ENCODE measurements around the gene PNMA6E.

The PNMA6E gene

DNA sequence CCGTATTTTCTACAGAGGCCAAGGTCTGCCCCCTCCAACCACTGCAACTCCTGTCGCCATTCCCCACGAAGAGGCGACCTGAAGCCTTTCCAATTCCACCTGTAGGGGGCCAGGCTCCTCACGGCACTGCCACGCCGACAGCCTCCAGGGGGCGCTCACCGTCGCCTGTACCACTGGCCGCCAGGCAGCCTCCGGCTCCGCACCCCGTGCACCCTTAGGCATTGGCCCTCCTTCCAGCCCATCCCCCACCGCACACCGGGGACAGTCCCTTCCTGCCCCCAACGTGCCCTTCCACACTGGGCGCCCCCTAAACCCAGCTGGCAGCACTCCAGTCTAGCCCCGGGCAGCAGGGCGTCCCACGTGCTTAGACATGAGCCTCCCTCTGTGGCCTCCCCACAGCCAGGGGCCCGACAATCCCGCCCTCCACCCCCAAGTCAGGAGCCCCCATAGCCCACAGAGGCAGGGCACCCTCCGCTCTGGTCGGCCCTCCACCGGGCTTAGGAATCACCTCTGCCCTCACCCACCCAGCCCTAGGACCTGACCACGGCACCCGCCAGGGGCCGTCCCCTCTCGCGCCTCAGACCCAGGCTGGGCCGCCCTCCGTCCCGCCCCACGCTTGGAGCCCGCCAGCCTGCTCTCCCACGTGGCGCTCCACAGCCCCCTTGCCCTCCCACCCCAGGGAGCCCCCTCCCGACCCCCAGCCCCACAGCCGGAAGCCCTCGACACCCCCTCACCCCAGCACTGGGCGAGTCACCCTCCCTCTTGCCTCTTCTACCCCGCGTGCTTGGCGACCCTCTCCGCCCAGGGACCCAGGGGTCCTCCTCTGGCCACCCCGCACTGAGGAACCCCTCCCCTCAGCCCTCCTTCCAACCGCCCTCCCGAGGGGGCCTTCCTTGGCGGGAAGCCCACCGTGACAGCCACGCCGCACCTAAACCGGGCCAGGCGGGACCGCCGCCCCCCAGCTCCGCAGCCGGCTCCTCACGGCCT, 711 bp downstream of the PNMA6E start:
- H3K36me3 Mint-ChIP-seq (ENCODE audit: low read depth), result no peaks in the 10 kb centered on the region
- peaks cover 7% of the 10 kb centered on the region for H3K27me3 Mint-ChIP-seq (ENCODE audit: low read depth)
- no peaks in the 10 kb centered on the region for H3K4me1 Mint-ChIP-seq
- TF ChIP-seq, protein P1, sequence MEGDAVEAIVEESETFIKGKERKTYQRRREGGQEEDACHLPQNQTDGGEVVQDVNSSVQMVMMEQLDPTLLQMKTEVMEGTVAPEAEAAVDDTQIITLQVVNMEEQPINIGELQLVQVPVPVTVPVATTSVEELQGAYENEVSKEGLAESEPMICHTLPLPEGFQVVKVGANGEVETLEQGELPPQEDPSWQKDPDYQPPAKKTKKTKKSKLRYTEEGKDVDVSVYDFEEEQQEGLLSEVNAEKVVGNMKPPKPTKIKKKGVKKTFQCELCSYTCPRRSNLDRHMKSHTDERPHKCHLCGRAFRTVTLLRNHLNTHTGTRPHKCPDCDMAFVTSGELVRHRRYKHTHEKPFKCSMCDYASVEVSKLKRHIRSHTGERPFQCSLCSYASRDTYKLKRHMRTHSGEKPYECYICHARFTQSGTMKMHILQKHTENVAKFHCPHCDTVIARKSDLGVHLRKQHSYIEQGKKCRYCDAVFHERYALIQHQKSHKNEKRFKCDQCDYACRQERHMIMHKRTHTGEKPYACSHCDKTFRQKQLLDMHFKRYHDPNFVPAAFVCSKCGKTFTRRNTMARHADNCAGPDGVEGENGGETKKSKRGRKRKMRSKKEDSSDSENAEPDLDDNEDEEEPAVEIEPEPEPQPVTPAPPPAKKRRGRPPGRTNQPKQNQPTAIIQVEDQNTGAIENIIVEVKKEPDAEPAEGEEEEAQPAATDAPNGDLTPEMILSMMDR (IDR thresholded peaks at IDR 0.05; ENCODE audit: unreplicated experiment in 3 of 3), result peak in 2 of 3 experiments; percentile 39 to 53
- H3K27ac Mint-ChIP-seq, result no peak overlapping the region
- no peak overlapping the region for H3K4me3 Mint-ChIP-seq
- H3K9me3 Mint-ChIP-seq, result peaks cover 28% of the 10 kb centered on the region

DNA sequence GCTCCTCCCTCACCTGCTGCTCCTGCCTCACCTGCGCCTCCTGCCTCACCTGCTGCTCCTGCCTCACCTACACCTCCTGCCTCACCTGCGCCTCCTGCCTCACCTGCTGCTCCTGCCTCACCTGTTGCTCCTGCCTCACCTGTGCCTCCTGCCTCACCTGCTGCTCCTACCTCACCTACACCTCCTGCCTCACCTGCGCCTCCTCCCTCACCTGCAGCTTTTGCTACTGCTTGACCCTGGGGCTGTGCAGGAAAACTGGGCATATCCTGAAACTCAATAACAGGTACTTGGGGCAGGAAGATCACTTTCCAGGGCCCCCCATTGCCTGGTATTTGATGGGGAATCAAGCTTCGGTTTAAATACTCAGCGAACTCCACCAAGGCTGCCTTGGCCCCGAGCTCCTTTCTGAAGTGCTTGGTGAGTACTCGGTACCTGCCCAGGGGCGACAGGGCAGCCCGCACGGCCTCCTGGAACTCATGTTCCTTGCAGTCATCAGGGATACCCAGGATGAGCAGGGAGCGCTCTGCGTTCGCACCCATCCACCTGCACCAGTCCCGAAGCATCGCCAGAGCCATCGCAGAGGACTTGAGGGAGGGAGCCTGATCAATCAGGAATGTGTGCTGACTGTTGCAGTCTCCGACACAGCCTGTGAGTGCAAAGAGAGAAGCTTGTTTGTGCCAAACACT, 2.7 kb downstream of the PNMA6E start:
- Mint-ChIP-seq H3K27ac (no peak overlapping the region), H3K27me3 (ENCODE audit: low read depth) (peaks cover 14% of the 10 kb centered on the region)
- TF ChIP-seq, protein P1 (IDR thresholded peaks at IDR 0.05; ENCODE audit: unreplicated experiment in 3 of 3), result no peak

GRCh38 chrX:153397256-153397960, 3.7 kb downstream of the PNMA6E start:
- peaks cover 26% of the 10 kb centered on the region for H3K9me3 Mint-ChIP-seq
- no peak overlapping the region for H3K4me3 Mint-ChIP-seq
- peaks cover 14% of the 10 kb centered on the region for H3K27me3 Mint-ChIP-seq (ENCODE audit: low read depth)
- H3K4me1 Mint-ChIP-seq, result peaks cover 4% of the 10 kb centered on the region
- TF ChIP-seq, protein P1 (IDR thresholded peaks at IDR 0.05; ENCODE audit: unreplicated experiment in 3 of 3), result no peak
- no peaks in the 10 kb centered on the region for H3K36me3 Mint-ChIP-seq (ENCODE audit: low read depth)
- H3K27ac Mint-ChIP-seq, result no peak overlapping the region

More for the DNA sequence above, 2.7 kb downstream of the PNMA6E start:
- Mint-ChIP-seq H3K9me3 (peaks cover 30% of the 10 kb centered on the region), H3K36me3 (ENCODE audit: low read depth) (no peaks in the 10 kb centered on the region), H3K4me3 (no peak overlapping the region), H3K4me1 (peaks cover 4% of the 10 kb centered on the region)

GRCh38 chrX:153396320-153397195, 4.6 kb downstream of the PNMA6E start:
- H3K4me3 Mint-ChIP-seq, result no peak overlapping the region
- H3K27ac Mint-ChIP-seq, result no peak overlapping the region
- peaks cover 4% of the 10 kb centered on the region for H3K4me1 Mint-ChIP-seq
- TF ChIP-seq, protein P1 (IDR thresholded peaks at IDR 0.05; ENCODE audit: unreplicated experiment in 3 of 3), result no peak
- no peaks in the 10 kb centered on the region for H3K36me3 Mint-ChIP-seq (ENCODE audit: low read depth)
- H3K9me3 Mint-ChIP-seq, result peaks cover 21% of the 10 kb centered on the region
- H3K27me3 Mint-ChIP-seq (ENCODE audit: low read depth), result peaks cover 9% of the 10 kb centered on the region

- peaks cover 4% of the 10 kb centered on the region for H3K4me1 Mint-ChIP-seq
- H3K36me3 Mint-ChIP-seq (ENCODE audit: low read depth), result no peaks in the 10 kb centered on the region
- H3K4me3 Mint-ChIP-seq, result no peak overlapping the region
- H3K9me3 Mint-ChIP-seq, result peaks cover 16% of the 10 kb centered on the region
- peaks cover 9% of the 10 kb centered on the region for H3K27me3 Mint-ChIP-seq (ENCODE audit: low read depth)
- TF ChIP-seq, protein P1 (IDR thresholded peaks at IDR 0.05; ENCODE audit: unreplicated experiment in 3 of 3), result no peak
- no peak overlapping the region for H3K27ac Mint-ChIP-seq
Measured at GRCh38 chrX:153395613-153396319, 5.4 kb downstream of the PNMA6E start.
